ENCODE measurements around the gene MYO18B. TPM values are rescaled to one million over a fixed set of nuclear protein-coding genes. Genes with fewer than 3 reads are reported as not detected.

Gene MYO18B
- total and polyA plus RNA-seq, 2 of the 8 experiments (the other 6 are each of a cell fraction or from before 2014, with no cell fraction given) = 0.62 to 0.78 TPM

GRCh38 chr22:25962711-25963110, 220.7 kb downstream of the MYO18B start:
- H4K20me1 ChIP-seq (replicated peaks in 1 of 2; ENCODE audit: control insufficient read depth in 1 of 2, insufficient read depth in 2 of 2, low read length in 2 of 2) = no peaks in the 10 kb centered on the region
- CTCF ChIA-PET (ENCODE audit: partially characterized antibody) = no interaction called here
- no peaks in the 10 kb centered on the region for H3K27me3 ChIP-seq (replicated peaks in 1 of 4; ENCODE audit: control insufficient read depth in 3 of 4, extremely low read depth in 1 of 4, insufficient read depth in 3 of 4, low read length in 3 of 4)
- H2BK120ac ChIP-seq (replicated peaks; ENCODE audit: low read depth, low read length) = no peak overlapping the region
- no peak overlapping the region for H3K4ac ChIP-seq (replicated peaks; ENCODE audit: insufficient read length, low read depth, low read length)
- no peaks in the 10 kb centered on the region for H3K36me3 ChIP-seq (ENCODE audit: control insufficient read depth in 2 of 4, insufficient read depth in 4 of 4, low read length in 3 of 4)
- H3K4me2 ChIP-seq (ENCODE audit: insufficient read depth in 1 of 2, low read depth in 2 of 2, low read length in 2 of 2) = no peak overlapping the region
- H3K4me3 ChIP-seq (ENCODE audit: extremely low read depth in 1 of 4, insufficient read depth in 2 of 4, low read depth in 3 of 4, low read length in 4 of 4) = no peak overlapping the region
- no peak overlapping the region for H4K8ac ChIP-seq (ENCODE audit: extremely low read depth, insufficient read depth, low read length)
- H3K9ac ChIP-seq (replicated peaks in 1 of 4; ENCODE audit: extremely low read depth in 1 of 4, low read depth in 3 of 4, low read length in 3 of 4) = no peak overlapping the region
- no peak overlapping the region for H3K23ac ChIP-seq (ENCODE audit: insufficient read length)
- DNase-seq (ENCODE audit: low read depth in 1 of 2, low spot score in 2 of 2) (no peak), FAIRE-seq (no peak)
- H3K56ac ChIP-seq (replicated peaks; ENCODE audit: insufficient read length, low read depth, low read length) = no peak overlapping the region
- no peak overlapping the region for H2BK20ac ChIP-seq (ENCODE audit: low read length)
- no peak overlapping the region for H3K14ac ChIP-seq (ENCODE audit: insufficient read length)
- no peak overlapping the region for H3K27ac ChIP-seq (ENCODE audit: low read depth, low read length)
- WGBS, 2 experiments (ENCODE audit: extremely low coverage in 1 of 2, insufficient coverage in 1 of 2, insufficient read length in 1 of 2, insufficient replicate concordance in 2 of 2, low coverage in 1 of 2, low lambda C conversion rate in 2 of 2, missing lambda C conversion rate in 1 of 2) = 97% methylated on average over 2 of the region's 2 CpGs; no CpG with 5 or more reads in 1 of the 2 experiments
- no peak overlapping the region for H3K18ac ChIP-seq (ENCODE audit: extremely low read depth, low read length)
- no peaks in the 10 kb centered on the region for H3K9me3 ChIP-seq (ENCODE audit: insufficient read depth in 2 of 2, low read depth in 1 of 2, low read length in 1 of 2)
- H2BK15ac ChIP-seq (ENCODE audit: low read length) = no peak overlapping the region
- no peak overlapping the region for H2AK5ac ChIP-seq (ENCODE audit: low read depth, low read length)
- no peak overlapping the region for H4K5ac ChIP-seq (ENCODE audit: insufficient read length, low read depth, low read length)
- no peaks in the 10 kb centered on the region for H3K79me2 ChIP-seq (ENCODE audit: control insufficient read depth in 1 of 2, insufficient read depth in 2 of 2, low read length in 2 of 2)
- H3K4me1 ChIP-seq (replicated peaks in 1 of 4; ENCODE audit: control insufficient read depth in 3 of 4, insufficient read depth in 4 of 4, low read length in 3 of 4) = no peaks in the 10 kb centered on the region
- H3K23me2 ChIP-seq (ENCODE audit: low read depth, low read length) = no peaks in the 10 kb centered on the region; the same call in 1 of the 2 replicates
- no peak overlapping the region for H4K91ac ChIP-seq (replicated peaks; ENCODE audit: insufficient read length, low read length)
- no peaks in the 10 kb centered on the region for H3K79me1 ChIP-seq (ENCODE audit: low read depth, low read length)
- H2BK5ac ChIP-seq (ENCODE audit: low read depth, low read length) = no peak overlapping the region
- POLR2A ChIA-PET (ENCODE audit: partially characterized antibody) = no interaction called here
- H2BK12ac ChIP-seq (ENCODE audit: low read depth, low read length) = no peak overlapping the region
- H2AFZ ChIP-seq (ENCODE audit: low read length) = no peak overlapping the region
- TF ChIP-seq SIN3A (conservative IDR thresholded peaks at IDR 0.05 in 1 of 2, IDR thresholded peaks at IDR 0.05 in 1 of 2; ENCODE audit: low read depth in 1 of 2, low read length in 2 of 2) (no peak), CBX5 (IDR thresholded peaks at IDR 0.05; ENCODE audit: low read depth, low read length) (no peak), SP1 (IDR thresholded peaks at IDR 0.05; ENCODE audit: low read depth, low read length) (no peak), POLR2A (IDR thresholded peaks at IDR 0.05; ENCODE audit: control extremely low read depth in 1 of 2, low read depth in 2 of 2, low read length in 2 of 2) (no peak), BRCA1 (IDR thresholded peaks at IDR 0.05; ENCODE audit: low read depth, low read length) (no peak), YY1 (IDR thresholded peaks at IDR 0.05; ENCODE audit: low read depth, low read length) (no peak), EZH2 (IDR thresholded peaks at IDR 0.05; ENCODE audit: low read depth, low read length, severe bottlenecking) (no peak), KDM5A (IDR thresholded peaks at IDR 0.05; ENCODE audit: low read length) (no peak), HDAC6 (IDR thresholded peaks at IDR 0.05; ENCODE audit: low read depth, low read length) (no peak), KDM4A (IDR thresholded peaks at IDR 0.05; ENCODE audit: low read depth, low read length, severe bottlenecking) (no peak), USF2 (IDR thresholded peaks at IDR 0.05; ENCODE audit: low read length) (no peak), BCL11A (IDR thresholded peaks at IDR 0.05; ENCODE audit: low read depth in 2 of 2, low read length in 2 of 2) (no peak), RAD21 (IDR thresholded peaks at IDR 0.05 in 1 of 2, conservative IDR thresholded peaks at IDR 0.05 in 1 of 2; ENCODE audit: low read depth in 2 of 2, low read length in 2 of 2) (no peak), SIRT6 (IDR thresholded peaks at IDR 0.05; ENCODE audit: low read length) (no peak)
